GM18867 (cell line): ENCODE results near the gene RPTOR.

Source experiments
- ATAC-seq: cut with Tn5 transposase; IDR thresholded peaks from one replicate; pipeline ENCODE4 v1.9.1; 2021; ENCODE audit warnings: mild to moderate bottlenecking, moderate library complexity; ENCODE audit not compliant: unreplicated experiment

RPTOR gene

DNA sequence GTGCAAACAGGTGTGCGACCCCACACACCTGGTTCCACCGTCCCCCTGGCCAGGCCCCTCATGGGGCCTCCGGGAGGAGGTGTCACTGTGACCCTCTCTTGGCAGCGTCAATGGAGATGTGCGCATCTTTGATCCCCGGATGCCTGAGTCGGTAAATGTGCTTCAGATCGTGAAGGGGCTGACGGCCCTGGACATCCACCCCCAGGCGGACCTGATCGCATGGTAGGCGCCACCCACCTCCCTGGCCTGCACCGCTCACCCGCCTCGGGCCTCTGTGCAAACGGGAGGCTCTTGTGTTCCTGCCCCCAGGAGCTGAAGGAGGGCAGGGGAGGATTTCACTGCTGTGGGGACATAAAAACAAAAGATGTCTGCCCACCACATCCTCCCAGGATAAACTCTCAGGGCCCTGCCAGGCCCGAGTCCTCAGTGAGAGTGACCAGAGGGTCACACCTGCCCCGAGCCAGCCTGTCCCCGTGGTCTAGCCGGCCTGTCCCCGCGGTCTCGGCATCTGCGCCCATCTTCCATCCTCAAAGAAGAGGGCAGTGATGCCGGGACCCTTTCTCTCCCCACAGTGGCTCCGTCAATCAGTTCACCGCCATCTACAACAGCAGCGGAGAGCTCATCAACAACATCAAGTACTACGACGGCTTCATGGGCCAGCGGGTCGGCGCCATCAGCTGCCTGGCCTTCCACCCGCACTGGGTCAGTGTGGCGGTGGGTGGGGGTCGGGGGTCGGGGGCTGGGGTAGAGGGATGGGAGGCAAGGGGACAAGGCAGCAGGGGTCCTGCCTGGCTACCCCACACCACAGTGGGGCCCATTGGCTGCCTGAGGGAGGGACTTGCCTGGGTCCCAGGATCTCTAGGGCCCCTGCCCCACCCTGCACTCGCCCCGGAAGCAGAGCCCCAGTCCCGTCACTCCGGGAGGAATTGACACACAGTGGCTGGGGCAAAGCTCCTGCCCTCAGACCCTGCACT, 418.0 kb downstream of the RPTOR start:
- ATAC-seq = no peak

DNA sequence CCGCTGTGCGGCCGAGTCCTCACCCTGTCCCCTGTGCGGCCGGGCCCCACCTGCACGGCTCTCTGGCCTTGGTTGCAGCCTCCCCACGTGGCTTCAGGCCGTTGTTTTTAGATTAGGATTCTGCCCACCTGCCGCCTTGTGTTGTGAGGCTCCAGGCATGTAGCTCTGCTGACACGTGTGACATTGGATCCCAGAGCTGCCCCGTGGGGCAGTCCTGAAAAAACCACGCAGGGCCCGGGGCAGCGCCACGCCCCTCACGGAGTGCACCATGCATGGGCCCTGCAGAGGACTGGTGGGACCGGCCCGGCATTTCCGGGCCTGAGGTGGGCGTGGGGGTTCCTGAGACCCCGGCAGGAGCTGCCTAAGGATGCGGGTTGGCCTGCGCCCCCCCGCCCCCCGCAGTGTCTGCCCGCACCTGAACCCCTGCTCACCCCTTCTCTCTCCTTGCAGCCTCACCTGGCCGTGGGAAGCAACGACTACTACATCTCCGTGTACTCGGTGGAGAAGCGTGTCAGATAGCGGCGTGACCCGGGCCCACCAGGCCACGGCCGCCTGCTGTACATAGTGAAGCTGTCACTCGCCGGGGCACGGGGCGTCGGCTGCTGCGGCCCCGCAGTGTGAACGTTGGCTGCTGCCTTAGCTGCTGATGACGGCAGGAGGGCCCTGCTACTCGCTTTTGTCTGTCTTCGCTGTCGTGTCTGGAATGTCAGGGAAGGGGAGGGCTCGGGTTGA, 419.3 kb downstream of the RPTOR start:
- no peak for ATAC-seq

DNA sequence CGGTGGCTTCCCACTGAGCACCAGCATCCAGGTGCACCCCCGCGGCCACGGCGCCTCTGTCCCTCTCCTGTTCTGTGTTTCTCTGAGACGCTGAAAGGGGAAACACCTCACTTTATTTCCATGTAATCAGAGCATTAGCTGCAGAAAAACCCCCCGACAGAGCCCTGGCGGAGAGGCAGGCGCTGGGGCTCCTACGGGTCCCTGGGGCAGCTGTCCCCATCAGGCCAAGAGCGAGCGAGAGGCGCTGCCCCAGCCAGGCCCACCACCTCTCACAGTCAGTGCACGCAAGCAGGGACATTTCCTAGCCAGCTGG, 419.9 kb downstream of the RPTOR start:
- ATAC-seq = no peak

DNA sequence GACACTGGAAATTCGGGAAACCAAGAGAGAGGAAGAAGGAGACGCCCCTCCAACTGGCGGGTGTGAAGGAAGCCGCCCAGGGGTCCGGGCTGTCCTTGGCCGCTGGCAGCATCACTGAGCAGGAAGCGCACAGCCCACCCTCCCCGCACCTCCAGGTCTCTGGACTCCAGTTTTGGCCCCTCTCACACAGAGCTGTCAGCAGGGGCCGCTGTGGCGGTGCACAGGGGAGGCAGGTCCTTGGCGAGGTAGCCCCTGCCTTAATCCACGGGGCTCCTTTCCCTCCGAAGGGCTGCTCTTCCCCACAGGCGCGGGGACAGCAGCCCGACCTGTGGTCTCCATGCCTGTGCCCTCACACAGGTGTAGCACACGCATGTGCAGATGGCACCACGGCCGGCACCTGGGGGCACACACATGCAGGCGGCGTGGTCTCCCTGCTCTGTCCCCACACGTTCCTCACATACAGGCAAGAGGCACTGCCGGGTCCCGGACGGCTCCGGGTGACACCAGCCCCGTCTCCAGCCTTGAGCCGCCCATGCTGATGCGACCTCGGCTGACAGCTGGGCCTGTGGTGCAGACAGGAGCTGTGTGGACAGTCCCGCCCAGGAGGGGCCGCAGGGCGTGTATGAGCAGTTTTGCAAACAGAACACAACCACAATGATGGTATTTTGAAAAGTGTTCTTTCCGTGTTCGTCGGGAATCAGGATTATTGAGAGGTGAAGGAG, 420.4 kb downstream of the RPTOR start:
- ATAC-seq = no peak

DNA sequence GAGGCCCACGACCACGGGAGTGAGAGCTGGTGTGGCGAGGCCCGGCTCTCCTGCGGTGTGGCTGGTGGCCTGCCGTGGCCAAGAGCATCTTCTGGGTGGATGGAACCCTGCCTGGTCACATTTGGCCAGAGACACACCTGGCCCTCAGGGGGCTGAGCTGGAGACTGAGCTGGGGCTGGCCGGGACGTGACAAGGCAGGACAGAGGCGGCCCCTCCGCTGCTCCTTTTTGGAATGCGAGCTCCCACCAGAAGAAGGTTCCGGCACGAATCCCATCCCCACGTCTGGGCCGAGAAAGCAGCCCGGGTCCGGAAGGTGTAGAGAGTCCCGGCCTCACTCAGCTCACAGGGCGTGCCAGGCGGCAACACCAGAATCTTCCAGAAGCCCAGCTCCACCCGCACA, 421.0 kb downstream of the RPTOR start:
- ATAC-seq = no peak

DNA sequence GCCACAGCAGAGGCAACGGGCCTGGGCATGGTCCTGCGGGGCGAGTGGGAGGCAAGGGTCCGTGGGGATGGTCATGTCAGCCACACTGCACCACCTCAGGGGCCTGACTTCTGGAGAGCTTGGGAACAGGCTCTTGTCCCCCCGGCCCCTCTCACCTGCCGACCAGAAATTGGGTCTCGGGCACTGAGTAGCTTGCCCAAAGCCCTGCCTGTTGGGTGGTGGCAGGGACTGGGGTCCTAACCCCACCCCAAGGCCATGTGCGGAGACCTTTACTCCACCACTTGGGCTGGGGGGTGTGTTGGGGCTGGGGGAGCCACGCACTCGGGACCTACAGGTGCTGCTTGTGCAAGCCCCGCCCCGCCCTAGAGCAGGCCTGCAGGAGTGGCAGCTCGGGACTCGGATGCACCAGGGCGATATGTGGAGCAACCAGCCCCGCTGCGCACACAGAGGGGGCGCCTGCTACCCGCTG, 422.8 kb downstream of the RPTOR start:
- ATAC-seq = no peak

DNA sequence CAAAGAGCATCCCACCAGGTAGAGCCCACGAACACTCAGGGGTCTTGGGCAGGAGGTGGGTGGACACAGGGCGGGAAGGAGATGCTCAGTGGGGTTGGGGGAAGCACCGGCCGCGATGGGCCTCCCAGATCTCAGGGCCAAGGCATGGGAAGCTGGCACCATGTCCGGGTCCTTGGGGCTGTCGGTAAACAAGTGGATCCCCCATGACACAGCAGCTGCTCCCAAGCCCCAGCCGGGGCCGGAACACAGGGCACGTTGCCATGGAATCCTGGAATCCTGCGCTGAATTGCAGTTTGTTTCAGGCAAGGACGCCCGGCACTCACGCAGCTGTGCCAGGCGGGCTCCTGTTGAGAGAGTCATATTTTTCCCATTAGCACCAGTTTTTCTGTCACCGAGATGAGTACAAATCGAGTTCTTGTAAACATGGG, 424.0 kb downstream of the RPTOR start:
- no peak for ATAC-seq

DNA sequence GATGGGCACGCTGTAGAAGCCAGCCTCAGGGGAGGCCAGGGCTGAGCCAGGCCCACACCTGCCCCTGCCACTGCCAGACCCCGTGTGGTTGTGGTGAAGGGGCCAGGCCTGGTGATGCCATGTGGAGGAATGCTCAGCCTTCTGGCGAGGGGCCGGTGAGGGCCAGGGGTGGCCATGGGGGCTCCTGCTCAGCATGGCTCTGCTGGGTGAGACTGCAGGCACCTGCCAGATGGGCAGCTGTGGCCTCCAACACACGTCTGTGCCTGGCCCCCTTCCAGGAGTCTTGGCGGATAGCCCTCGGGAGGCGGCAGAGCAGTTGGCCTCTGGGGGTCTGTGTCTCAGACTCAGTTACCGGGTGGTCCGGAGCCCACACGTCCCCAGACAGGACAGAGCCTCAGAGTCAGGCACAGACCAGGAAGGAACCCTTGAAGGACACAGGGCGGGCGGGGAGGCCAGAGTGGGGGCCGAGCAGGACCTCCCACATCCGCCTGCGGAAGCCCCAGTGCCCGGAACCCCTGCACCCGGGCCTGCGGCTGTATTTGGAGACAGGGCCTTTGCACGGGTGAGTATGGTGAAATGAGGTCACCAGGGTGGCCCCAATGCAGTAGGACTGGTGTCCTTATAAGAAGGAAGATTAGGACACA, 424.5 kb downstream of the RPTOR start:
- ATAC-seq = no peak

DNA sequence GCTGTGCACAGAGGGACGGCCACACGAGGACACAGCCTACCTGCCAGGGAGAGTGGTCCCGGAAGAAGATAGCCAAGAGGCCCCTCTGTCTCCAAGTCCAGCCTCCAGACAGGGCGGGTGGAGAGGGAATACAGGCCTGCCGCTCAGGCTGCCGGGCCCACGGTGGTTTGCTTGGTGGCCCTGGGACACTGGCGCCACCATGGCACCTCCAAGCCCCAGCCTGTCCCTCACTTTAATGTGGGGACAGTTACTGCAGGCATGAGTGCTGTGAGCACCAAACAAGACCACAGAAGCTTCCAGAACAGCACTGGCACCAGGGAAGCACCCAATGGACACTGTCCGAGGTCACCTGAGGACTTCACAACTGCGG, 425.0 kb downstream of the RPTOR start:
- ATAC-seq = no peak

DNA sequence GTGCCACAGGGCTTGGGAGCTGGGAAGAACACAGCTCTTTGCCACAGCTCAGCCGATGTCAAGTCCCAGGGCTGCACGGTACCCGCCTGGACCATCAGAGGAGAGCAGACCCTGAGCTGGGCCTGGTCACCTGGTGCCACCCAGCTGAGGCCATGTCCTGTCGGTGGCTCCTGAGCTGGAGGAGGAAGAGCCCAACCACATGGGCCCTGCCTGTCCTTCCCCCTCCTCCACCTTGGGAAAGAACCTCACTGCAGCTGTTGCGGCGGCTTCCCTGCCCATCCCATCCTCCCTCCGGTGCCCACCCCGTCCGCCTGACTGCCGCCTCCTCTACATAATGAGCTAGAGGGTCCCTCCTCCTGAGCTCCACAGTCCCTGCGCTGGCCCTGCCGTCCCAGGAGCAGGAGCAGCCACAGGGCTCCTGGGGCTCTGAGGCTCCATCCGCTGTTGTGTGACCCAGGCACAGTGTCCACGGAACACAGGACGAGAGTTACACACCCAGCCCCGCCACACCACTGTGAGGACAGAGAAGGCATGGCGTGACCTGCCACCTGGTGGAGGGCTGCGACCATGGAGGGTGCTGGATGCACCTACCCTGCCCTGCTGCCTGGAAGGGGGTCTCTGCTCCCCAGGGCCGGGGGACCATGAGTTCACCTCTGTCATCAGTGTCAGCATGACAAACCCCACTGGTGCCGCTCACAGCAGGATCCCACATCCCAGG, 425.6 kb downstream of the RPTOR start:
- no peak for ATAC-seq

DNA sequence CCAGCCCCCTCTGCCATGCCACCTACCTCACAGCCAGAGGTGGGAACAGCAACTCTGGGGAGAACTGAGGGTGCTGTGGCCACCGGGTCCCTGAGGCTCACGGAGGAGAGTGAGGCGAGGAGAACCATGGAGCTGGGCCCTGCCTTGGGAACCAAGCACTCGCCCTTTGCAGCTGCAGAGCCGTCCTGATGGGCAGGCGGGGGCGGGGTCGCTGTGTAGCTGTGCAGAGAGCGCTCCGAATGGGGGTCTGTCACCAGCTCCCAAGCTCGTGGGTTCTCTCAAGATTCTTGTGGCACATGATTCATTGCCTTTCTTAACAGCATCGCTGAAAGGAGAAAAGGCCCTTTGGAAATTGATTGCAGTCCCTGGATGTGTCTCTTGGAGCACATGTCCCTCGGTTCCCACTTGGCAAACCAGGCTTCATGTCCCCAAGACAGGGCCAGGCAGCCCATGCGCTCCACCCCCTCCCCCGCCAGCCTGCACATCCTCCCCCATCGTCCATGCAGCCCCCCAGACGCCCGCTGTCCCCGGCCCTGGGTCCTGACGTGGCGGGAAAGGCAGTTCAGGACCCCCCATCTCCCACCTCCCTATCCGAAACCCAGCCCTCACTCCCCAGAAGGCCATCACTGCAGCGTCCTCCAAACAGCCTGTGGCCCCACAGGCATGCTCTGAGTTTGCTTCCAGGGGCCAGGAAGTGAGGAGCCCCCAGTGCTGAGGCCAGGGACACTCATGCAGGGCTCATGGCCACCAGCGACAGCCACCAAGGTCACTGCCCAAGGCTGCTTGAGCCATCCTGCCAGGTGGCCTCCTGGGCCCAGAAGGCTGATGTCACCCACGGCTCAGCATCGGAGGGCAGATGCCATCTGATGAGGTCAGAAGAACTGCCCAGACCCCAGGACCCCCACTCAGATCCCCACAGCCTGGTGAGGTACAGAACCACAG, 426.4 kb downstream of the RPTOR start:
- ATAC-seq = no peak

DNA sequence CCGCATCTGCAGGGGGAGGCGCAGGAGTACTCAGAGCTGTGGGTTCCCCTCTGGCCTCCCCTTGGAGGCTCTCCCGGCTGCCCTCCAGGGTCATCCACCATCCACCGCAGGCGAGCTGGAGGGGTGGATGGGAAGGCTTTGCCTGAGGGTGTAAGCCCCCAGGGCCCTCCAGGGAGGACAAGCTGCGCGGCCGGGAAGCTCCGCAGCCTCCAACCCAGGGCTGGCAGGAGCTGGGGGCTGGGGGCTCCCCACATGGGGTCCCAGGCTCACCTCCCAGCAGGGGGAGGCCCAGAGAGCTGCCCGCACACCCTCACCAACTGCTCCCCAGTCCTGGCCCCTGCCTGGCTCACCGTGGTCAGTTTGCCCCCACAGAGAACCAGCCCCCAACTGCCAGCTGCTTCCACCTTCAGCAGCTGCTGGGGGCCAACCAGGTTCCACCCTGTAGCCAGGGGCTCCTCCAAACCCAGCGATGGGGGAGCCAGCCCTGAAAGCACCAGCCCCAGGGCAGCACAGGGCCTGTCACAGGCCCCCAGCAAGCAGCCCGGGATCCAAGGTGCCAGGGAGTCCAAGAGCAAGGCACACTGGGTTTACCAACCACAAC, 427.2 kb downstream of the RPTOR start:
- no peak for ATAC-seq

DNA sequence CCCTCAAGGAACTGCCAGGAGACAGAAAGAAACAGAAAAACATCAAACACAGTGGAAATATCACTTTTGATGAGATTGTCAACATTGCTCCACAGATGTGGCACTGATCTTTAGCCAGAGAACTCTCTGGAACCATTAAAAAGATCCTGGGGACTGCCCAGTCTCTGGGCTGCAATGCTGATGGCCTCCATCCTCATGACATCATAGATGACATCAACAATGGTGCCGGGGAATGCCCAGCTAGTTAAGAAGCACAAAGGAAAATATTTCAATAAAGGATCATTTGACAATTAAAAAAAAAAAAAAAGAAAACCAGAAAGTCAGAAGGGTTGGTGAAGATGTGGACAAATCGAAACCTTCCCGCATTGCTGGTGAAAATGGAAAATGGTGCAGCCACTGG, 432.1 kb downstream of the RPTOR start:
- ATAC-seq = no peak

DNA sequence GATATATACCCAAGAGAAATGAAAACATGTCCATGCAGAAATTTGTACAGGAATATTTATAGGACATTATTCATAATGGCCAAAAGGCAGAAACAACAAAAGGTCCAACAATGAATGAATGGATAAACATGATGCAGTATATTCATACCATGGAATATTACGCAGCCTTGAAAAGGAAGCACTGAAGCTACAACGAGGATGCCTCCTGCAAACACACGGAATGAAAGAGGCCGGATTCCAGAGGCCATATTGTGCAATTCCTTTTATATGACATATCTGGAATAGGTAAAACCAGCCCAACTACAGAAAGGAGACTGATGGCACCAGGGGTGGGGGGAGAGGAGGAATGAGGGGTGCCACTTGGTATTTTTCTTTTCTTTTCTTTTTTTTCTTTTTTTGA, 432.5 kb downstream of the RPTOR start:
- no peak for ATAC-seq

DNA sequence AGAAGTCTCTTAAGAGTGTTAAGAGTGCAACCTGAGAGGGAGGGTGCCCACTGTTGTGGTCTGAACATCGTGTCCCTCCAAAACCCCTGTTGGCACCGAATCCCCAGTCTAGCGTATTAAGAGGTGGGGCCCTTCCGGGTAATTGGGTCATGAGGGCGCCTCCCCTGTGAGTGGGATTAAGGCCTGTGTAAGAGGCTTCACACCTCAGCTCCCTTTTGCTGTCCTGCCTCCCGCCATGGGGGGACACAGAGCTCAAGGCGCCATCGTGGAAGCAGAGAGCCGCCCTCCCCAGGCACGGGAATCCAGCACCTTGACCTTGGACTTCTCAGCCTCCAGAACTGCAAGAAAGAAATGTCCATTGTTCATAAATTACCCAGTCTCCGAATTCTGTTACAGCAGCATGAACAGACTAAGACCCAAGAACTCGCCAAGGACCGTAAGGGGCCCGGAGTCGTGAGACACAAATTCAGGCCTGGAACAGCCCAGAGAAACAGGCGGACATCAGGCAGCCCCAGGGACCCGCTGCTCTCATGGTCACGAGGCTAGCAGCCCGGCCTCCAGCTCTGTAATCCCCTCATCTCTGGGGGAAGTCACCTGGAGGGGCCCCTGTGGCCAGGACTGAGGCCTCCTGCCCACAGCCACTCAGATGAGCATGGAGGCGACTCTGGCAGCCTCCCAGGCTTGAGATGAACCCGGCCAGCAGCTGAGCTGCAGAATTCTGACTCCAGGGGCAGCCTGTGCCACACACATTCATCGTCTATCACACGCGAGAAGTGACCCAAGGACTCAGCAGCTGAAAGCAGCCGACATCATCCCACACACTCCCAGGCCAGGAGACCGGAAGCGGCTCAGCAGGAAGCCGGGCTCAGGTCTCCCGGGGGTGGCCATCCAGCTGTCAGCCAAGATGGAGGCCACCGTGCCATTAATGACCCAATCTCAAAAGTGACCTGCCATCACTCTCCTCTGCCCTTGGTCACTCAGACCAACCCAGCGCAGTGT, 434.2 kb downstream of the RPTOR start:
- ATAC-seq = no peak

DNA sequence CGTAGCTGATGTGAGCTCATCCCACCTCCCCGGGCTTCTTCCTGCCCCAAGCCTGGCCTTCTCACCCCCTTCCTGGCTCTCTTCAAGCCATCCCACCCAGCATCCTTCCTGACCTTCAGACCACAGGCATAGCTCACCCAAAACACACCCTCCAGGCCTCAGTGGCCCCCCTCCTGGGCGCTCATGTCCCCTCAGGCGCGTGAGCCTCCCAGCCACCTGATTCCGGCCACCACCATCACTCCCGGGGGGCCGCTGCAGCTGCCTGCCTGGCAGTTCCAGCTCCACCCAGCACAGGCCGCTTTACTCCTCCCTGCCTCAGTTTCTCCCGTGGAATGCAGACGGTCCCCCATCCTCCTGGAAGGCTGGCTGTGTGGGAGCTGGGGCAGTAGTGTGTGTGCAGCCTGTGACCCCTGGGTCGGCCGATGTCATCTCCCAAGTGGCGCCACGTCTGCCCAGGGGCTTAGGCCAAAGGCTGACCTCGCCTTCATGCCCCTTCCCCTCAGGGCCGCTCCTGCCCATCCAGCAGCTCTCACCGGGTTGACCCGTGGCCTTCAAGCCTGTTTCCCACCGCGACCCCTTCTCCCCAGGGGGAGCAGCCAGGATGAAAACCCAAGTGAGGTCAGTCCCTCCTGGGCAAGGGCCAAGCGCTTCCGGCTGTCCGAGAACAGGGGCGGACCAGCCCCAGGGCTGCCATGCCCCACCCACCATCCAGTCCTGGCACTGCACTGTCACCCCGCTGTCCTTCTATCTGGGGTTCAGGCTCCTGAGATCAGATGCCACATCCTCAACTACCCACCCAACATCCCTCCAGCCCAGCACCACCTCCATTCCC, 435.1 kb downstream of the RPTOR start:
- ATAC-seq = no peak
